ENCODE data around the gene FGD6.
"Not testable (repeated sequence)": the region's sequence is repeated elsewhere in the genome, so short reads cannot be mapped to it uniquely, and the experiment has no call there.

FGD6 gene

DNA sequence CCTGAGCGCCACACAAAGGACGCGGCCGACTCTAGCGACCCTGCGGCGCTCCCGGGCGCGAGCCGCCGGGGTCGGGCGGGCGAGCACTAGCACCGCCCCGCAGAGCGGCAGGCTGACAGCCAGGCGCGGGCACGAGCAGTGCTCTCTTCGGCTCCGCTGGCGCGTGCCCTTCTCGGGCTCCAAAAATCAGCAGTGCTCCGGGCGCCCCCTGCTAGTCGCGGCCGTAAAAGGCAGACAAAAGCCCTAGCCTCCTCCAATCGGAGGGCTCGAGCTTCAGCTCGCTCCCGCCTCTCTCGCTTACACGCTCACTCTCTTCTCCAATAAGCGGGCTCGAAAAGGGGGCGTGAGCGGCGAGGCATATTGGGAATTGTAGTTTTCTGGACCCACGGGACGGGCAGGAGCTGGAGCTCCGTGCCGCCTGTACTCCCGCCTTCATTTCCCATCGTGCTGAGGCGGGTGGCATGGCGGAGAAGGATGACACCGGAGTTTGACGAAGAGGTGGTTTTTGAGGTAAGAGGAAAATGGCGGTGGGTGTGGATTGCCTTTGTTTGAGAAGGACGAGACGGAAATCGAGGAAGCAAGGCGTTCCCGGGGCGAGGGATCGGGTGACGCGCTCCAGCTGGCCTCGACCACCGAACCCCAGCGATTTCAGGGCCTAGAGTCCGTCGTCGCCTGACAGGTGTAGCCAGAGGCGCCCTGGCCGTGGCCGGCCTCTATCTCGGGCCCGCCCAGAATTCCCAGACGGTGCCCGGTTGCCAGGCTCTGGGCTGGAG lies at the start of gene FGD6, which contains the start of gene VEZT:
TSS of gene FGD6 (minus strand) at position 91 of the 773 bp plus-strand sequence. CDS start 227 bp downstream, outside the sequence.
TSS of gene VEZT (plus strand) at position 431 of the 773 bp plus-strand sequence. CDS start at position 475, 44 bp downstream.
- DNase-seq (ENCODE audit: low spot score) = peak; percentile 97

DNA sequence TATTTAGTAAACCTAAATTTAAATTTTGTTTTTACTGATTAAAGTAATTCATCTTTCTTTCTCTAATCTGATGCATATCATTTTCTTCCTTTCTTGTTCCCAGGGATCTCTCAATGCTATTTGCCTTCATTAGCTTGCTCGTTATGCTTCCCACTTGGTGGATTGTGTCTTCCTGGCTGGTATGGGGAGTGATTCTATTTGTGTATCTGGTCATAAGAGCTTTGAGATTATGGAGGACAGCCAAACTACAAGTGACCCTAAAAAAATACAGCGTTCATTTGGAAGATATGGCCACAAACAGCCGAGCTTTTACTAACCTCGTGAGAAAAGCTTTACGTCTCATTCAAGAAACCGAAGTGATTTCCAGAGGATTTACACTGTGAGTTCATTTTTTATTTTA lies 49.0 kb upstream of the FGD6 start:
- DNase-seq (ENCODE audit: low spot score) = no peak

DNA sequence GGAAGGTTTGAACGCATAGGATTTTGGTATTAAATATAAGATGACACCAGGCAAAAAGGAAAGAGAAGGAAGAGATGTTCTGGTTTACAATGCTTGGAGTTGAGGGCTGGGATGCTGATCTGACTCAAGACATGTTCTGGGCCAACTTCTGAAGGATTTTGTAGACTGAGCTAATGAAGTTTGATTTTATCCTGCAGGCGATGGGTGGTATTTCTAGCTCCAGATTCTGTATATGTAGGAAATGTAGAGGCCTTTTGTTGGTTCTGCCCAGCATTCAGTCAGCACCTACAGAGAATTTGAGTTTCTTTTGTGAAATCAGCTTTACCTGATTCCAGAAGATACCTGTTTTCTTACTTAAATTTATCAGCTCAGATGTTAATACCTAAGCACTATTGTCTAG lies 48.5 kb upstream of the FGD6 start:
- DNase-seq (ENCODE audit: low spot score) = no peak

DNA sequence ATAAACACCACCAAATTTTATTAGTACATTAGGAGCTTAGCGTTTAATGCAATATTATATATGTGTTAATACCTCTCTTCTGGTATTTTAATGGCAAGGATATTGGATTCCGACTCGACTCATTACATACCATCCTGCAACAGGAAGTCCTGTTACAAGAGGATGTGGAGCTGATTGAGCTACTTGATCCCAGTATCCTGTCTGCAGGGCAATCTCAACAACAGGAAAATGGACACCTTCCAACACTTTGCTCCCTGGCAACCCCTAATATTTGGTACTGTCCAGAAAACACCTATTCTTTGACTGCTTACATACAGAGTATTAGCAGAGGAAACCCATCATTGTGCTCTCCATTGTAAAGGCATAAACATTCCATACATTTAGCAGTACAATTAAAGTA lies 45.5 kb upstream of the FGD6 start:
- DNase-seq (ENCODE audit: low spot score) = no peak

DNA sequence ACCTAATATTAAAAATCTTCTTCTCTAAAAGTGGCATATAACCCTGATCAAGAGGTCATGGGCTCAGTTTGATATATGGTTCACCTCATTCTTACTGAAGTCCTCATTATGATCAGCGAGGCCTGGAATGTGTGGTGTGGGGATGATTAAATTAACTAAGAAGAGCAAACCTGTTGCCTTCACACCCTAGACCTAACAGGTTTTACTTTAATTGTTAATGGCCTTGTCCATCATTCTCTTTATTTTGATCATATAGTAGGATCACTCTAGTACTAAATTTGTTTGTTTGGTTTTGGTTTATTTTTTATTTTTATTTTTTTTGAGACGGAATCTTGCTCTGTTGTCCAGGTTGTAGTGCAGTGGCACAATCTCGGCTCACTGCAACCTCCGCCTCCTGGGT lies 43.8 kb upstream of the FGD6 start:
- DNase-seq (ENCODE audit: low spot score) = no peak

DNA sequence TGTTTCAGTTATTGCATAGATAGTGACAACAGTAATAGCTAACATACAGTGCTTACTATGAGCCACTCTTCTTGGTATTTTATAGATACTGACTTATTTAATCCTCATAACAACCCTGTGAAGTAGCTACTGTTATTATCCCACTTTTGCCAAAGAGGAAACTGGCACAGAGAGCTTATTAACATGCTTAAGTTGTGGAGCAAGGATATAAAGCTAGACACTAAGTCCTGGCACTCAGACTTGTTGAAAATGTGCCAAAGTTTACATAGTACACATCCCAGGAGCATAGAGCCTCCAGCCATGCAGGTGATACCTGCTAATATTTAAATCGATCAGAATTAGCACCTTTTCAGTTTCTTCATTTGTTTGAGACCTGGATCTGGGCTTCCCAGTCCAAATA lies 42.1 kb upstream of the FGD6 start:
- no peak for DNase-seq (ENCODE audit: low spot score)

DNA sequence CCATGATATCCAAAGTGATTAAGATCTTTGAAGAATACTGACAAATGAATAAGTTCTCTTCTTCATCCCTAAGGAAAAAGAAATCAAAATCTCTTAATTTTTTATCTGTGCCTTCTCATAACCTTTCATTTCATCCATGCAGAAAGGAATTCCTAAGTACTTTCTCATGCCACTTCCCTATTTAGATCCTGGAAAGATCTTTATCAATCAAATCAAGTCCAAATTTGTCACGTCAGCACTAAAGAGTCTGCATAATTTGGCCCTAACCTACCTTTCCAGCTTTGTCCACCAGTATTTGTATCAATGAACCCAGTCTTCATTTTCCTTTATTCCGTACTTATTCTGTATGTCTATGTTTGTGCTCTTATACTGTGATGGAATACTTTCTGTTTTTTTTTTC lies 41.5 kb upstream of the FGD6 start:
- DNase-seq (ENCODE audit: low spot score) = peak; percentile 3

DNA sequence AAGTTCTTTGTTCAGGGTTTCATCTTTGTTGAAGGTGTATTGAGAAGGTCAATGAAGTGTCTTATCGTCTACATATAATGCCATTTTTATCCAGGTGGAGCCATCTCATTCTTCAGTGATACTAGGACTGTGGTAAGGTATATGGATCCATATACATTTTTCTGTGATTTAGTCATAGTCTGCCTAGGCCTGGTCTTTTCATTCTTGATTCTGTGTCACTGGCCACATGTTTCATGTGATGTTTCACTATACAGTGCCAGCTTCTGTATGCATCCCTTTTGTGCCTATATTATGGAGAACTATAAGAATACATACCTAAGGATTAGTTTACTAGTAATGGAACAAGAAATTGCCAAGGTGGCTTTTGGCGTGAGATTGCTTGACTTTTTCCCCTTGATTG lies 40.9 kb upstream of the FGD6 start:
- DNase-seq (ENCODE audit: low spot score) = no peak

DNA sequence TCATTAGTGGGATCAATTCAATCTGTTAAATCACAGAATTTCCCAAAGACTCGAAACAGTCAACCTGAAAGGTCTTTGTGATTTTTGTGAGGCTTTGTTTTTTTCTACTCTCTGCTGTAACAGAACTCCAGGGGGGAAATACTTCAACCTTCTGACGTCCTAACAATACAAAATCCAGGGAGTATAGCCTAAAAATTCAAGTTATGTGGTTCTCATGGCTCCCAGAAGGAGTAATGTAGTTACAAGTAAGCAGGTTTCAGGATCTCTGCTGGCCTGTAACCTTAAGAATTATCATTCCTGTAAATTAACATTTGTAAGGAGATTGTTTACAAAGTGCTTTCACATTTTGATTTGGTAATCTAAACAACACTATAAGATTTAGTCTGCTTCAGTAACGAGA lies 40.3 kb upstream of the FGD6 start:
- no peak for DNase-seq (ENCODE audit: low spot score)

DNA sequence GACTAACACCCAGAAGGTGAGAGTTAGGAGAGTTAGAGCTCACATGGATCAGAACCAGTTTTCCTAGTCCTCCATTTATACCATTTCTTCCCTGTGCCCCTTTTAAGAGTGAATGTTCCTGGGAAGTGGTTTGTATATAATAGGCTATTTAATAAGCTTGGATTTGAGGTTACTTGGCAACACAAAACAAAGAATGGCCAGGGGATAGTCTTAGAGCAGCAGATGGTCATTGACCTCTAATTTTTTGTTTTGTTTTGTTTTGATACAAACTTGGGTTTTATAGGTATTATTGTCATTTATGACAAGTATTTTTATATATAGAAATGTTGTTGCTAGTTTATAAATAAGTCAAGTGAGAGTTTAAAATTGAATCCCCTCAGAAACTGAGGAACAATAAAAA lies 36.1 kb upstream of the FGD6 start:
- DNase-seq (ENCODE audit: low spot score) = no peak

DNA sequence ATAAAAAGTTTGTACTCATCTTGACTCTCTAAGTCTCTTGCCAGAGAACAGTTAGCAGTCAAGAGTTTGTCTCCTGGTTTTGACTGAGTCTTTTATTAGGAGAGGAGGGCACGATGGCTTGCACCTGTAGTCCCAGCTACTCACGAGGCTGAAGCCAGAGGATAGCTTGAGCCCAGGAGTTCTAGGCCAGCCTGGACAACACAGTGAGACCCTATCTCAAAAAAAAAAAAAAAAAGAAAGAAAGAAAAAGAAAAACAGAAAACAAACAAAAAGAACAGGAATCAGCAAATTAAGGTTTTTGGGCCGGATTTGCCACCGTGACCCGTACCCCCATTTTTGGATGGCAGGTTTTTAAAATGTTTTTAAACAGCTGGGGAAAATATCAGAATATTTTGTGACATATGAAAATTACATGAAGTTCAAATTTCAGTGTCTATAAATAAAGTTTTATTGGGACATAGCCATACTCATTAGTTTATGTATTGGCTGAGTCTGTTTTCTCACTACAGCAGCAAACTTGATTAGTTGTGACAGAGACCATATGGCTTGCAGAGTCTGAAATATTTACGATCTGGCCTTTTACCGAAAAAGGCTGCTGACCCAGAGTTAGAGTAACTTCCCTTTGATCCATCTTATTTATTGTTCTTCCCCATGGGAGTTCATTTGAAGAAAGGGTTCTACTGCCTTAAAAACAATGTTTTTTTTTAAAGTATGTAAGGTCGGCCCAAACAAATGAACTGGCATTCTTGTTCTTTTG lies 31.5 kb upstream of the FGD6 start:
- peak; percentile 9 for DNase-seq (ENCODE audit: low spot score)

DNA sequence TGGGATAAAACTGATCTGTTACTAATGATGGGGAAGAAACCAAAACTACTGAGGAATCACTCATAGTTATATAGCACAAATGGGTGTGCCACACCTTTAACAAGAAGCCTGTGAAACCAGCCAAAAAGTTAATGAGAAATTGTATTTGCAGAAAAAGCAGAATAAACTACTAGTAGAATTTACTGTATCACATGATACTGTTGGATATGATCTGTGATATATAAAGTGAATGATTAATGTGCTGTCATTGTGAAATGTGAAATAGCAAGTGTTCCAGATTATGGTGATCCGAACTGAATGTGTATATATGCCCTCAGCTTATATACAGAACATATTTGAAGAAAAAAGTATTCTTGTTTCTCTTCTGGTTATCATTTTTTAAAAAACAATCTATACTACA lies 30.8 kb upstream of the FGD6 start:
- no peak for DNase-seq (ENCODE audit: low spot score)

DNA sequence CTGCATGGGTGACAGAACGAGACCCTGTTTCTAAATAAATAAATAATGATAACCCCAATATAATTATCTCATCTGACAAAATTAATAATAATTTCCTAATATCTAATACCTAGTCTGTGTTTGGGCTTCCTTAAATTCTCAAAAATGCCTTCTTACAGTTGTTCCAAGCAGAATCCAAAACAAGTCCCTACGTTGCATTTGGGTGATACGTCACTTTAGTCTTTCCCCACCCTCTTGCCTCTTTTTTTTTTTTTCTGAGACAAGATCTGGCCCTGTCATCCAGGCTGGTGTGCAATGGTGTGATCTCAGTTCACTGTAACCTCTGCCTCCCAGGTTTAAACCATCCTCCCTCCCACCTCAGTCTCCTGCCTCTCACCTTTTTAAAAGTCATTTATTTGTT lies 27.1 kb upstream of the FGD6 start:
- no peak for DNase-seq (ENCODE audit: low spot score)

DNA sequence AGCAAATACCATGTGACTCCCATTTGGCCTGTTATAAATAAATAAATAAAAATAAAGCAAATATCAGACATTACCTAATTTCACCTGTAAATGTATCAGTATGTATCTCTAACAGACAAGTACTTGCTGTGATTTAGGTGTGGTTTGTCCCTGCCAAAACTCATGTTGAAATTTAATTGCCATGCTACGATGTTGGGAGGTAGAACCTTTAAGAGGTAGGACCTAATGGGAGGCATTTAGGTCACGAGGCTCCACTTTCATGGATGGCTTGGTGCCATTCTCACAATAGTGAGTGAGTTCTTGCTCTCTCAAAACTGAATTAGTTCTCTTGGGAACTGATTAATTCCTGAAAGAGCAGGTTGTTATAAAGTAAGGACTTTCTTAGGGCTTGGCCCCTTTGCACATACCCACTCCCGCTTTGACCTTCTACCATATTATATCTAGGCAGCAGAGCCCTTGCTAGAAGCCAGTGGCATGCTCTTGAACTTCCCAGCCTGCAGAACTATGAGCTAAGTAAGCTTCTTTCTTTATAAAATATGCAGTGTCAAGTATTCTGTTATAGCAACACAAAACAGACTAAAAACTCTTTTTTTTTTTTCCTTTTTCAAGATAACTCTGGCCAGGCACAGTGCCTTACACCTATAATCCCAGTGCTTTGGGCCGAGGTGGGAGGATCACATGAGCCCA lies 26.4 kb upstream of the FGD6 start:
- DNase-seq (ENCODE audit: low spot score) = no peak

DNA sequence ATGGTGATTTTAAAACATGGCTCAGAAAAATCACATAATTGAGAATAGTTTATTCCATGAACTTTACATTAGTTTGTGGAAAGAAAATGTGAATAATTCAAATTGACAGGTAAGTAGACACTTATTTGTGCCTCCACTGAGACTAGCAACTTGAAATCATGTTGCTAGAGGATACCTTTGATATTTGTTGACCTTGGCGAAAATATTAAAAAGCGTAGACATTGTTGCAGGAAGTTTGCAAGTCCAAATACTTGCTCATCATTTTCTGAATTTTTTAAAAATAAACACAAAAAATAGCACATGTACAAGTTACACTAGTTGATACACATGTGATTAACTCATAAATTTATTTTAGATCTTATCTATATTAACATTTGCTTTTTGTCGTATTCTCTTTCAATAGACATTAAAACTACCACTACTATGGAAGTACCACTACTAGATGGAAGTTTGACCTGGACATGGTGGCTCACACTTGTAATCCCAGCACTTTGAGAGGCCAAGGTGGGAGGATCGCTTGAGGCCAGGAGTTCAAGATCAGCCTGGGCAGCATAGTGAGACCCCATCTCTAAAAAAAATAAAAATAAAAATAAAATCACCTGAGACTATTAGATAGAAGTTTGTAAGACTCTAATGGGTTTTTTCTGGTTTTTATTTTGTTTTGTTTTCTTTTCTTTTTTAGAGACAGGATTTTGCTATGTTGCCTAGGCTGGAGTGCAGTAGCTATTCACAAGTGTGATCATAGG lies 24.7 kb upstream of the FGD6 start:
- DNase-seq (ENCODE audit: low spot score) = no peak

DNA sequence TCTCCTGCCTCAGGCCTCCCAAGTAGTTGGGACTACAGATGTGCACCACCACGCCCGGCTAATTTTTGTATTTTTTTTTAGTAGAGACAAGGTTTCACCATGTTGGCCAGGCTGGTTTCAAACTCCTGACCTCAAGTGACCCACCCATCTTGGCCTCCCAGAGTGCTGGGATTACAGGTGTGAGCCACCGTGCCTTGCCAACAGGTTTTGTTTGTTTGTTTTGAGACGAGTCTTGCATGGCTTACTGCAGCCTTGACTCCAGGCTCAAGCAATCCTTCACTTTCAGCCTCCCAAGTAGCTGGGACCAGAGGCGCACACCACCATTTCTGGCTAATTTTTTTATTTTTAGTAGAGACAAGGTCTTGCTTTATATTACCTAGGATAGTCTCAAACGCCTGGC lies 23.9 kb upstream of the FGD6 start:
- not testable (repeated sequence) for DNase-seq (ENCODE audit: low spot score)

DNA sequence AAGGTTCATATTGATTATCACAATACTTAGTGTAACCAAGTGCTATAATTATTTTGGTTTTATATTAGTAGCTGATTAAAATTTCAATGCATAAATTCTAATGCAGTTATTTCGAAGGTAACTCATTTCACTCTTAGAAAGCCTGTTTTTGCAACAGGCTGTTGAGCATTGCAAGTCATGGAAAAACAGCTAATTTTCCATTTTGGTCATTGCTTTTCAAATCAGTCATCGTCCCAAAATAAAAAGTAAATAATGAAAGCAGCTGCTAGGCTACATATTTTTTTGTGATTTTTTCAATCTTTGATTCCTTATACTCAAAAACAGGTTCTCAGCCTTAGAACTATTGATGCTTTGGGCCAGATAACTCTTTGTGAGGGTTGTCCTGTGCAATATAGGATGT lies 23.3 kb upstream of the FGD6 start:
- no peak for DNase-seq (ENCODE audit: low spot score)

DNA sequence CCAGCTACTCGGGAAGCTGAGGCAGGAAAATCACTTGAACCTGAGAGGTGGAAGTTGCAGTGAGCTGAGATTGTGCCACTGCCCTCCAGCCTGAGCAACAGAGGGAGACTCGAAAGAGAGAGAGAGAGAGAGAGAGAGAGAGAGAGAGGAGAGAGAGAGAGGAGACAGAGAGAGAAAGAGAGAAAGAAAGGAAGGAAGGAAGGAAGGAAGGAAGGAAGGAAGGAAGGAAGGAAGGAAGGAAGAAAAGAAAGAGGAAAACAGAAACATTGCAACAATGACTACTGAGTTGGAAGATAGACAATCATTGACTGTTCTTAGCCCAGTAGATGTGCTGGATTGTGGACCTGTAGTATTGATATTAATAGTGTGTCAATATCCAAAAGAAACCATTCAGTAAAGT lies 22.6 kb upstream of the FGD6 start:
- DNase-seq (ENCODE audit: low spot score) = not testable (repeated sequence)

DNA sequence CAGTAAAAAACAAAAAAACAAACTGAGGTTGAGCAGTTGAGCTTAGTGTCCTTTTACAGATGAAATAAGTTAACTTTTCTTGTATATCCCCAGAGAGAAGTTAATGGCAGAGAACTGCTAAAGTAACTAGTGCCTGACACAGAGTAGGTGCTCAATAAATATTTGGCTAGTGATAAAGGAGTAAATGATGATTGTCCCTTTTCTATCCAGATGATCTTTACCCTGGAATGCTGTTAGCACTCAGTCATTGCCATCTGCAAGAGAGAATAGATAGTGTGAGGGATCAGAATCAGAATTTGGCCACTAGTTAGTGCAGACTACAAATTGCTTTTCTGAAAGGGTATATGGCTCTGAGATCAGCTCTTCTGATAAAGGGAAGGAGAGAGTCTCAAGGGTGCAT lies 21.9 kb upstream of the FGD6 start:
- DNase-seq (ENCODE audit: low spot score) = no peak

DNA sequence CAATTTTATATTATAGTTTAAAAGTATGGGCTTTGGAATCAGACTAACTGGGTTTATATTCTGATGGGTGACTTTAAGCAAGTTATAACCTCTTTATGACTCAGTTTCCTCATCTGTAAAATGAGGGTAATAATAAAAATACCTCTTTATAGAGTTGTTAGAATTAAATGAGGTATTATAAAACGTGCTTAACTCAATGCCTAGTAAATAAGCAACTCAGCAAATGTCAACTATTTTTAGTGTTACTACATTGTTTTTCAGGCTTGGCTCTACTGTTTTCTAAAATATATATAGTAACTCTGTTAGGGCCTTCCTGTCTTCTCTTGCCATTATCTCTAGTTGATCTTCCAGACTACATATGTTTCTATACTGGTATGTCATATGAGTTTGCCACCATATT lies 20.9 kb upstream of the FGD6 start:
- no peak for DNase-seq (ENCODE audit: low spot score)

DNA sequence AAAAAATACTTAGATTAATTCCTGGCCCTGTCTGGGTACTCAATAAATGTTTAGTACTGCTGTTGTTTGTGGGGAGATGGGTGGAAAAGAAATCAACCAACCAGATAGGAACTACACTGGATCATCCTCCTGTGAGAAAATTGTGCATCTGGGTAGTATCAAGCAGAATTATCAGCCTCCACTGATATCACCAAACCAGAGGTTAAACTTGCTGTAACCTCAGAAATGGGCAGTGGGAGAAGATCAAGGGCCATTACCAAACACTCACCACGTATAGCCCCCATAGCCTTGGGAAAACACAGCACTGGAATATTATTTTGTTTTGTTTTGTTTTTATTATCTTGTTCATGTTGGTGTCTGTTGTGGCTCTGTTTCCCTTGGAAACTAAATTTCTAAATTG lies 20.0 kb upstream of the FGD6 start:
- no peak for DNase-seq (ENCODE audit: low spot score)

DNA sequence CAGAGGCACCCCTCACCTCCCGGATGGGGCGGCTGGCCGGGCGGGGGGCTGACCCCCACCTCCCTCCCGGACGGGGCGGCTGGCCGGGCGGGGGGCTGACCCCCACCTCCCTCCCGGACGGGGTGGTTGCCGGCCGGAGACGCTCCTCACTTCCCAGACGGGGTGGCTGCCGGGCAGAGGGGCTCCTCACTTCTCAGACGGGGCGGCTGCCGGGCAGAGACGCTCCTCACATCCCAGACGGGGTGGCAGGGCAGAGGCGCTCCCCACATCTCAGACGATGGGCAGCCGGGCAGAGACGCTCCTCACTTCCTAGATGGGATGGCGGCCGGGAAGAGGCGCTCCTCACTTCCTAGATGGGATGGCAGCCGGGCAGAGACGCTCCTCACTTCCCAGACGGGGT lies 18.4 kb upstream of the FGD6 start:
- DNase-seq (ENCODE audit: low spot score) = not testable (repeated sequence)
